KMS-11 (cell line): ENCODE results near the gene ZNF669.
"Not testable (repeated sequence)": the region's sequence is repeated elsewhere in the genome, so short reads cannot be mapped to it uniquely, and the experiment has no call there.

ENCODE experiments used
- H2AFZ ChIP-seq: fragments of 200-600 bp; sonication (generic); 2 replicates; pipeline ENCODE4 v1.6.1; 2016; ENCODE audit warnings: antibody characterized with exemption, mixed run types, low read depth
- H3K27ac ChIP-seq: fragments of 200-600 bp; sonication (generic); 2 replicates; pipeline ENCODE4 v1.6.1; 2016; ENCODE audit warnings: mild to moderate bottlenecking, mixed run types
- H3K27me3 ChIP-seq: fragments of 200-600 bp; sonication (generic); 2 replicates; pipeline ENCODE4 v1.6.1; 2017; ENCODE audit warnings: mild to moderate bottlenecking, low read depth, mixed run types, moderate library complexity; ENCODE audit not compliant: insufficient read depth
- H3K36me3 ChIP-seq: fragments of 200-600 bp; sonication (generic); 2 replicates; pipeline ENCODE4 v1.6.1; 2017; ENCODE audit warnings: mild to moderate bottlenecking, mixed run types; ENCODE audit not compliant: insufficient read depth
- H3K4me1 ChIP-seq: fragments of 200-600 bp; sonication (generic); 2 replicates; pipeline ENCODE4 v1.6.1; 2016; ENCODE audit warnings: mild to moderate bottlenecking, low read depth, mixed run types; ENCODE audit not compliant: poor library complexity, severe bottlenecking
- H3K4me2 ChIP-seq: fragments of 200-600 bp; sonication (generic); 2 replicates; pipeline ENCODE4 v1.7.0; 2016; ENCODE audit warnings: mild to moderate bottlenecking, mixed run types
- H3K4me3 ChIP-seq: fragments of 200-600 bp; sonication (generic); IDR thresholded peaks from 2 replicates; pipeline ENCODE4 v1.6.1; 2017; ENCODE audit warnings: low read depth, low read length, mixed read lengths; ENCODE audit not compliant: insufficient read depth
- H3K79me2 ChIP-seq: fragments of 200-600 bp; sonication (generic); 2 replicates; pipeline ENCODE4 v1.6.1; 2016; ENCODE audit warnings: low read depth, mixed run types; ENCODE audit not compliant: insufficient read depth
- H3K9ac ChIP-seq: fragments of 200-600 bp; sonication (generic); 2 replicates; pipeline ENCODE4 v1.6.1; 2016; ENCODE audit warnings: mild to moderate bottlenecking, mixed run types
- H4K20me1 ChIP-seq: fragments of 200-600 bp; sonication (generic); 2 replicates; pipeline ENCODE4 v1.6.1; 2016; ENCODE audit warnings: mild to moderate bottlenecking, mixed run types; ENCODE audit not compliant: insufficient read depth
- TF ChIP-seq, protein P1 (sequence below): fragments of 200-600 bp; sonication (generic); conservative IDR thresholded peaks from 2 replicates; pipeline ENCODE4 v1.6.1; 2017; ENCODE audit warnings: low read depth, mild to moderate bottlenecking, antibody characterized with exemption, low read length, moderate library complexity, mixed read lengths

The ZNF669 gene

DNA sequence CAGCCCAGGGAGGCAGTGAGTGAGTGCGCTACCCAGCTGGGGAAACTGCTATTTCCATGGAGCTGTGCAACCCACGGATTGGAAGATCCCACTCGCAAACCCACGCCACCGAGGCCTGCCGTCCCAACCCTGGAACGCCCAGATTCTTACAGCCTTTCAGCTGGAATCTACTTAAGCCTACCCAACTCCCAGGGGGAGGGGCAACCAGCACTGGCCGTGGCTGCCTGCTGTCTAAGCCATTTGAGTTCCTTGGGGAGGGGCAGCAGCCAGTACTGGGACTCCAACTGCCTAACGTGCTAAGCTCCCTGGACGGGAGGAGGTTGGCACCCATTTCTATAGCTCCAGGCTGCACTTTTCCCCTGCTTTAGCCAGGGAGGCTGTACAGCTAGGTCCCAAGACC lies 27.1 kb upstream of the ZNF669 start:
- Histone ChIP-seq H3K27me3 (no peaks in the 10 kb centered on the region), H3K27ac (no peak overlapping the region), H3K36me3 (peaks cover 14% of the 10 kb centered on the region; the same call in 1 of the 2 replicates), H4K20me1 (no peaks in the 10 kb centered on the region), H3K4me1 (peaks cover 5% of the 10 kb centered on the region), H3K79me2 (peaks cover 10% of the 10 kb centered on the region), H2AFZ (no peak overlapping the region), H3K4me3 (no peak overlapping the region), H3K9ac (no peak overlapping the region), H3K4me2 (no peak overlapping the region)
- TF ChIP-seq, protein P1, sequence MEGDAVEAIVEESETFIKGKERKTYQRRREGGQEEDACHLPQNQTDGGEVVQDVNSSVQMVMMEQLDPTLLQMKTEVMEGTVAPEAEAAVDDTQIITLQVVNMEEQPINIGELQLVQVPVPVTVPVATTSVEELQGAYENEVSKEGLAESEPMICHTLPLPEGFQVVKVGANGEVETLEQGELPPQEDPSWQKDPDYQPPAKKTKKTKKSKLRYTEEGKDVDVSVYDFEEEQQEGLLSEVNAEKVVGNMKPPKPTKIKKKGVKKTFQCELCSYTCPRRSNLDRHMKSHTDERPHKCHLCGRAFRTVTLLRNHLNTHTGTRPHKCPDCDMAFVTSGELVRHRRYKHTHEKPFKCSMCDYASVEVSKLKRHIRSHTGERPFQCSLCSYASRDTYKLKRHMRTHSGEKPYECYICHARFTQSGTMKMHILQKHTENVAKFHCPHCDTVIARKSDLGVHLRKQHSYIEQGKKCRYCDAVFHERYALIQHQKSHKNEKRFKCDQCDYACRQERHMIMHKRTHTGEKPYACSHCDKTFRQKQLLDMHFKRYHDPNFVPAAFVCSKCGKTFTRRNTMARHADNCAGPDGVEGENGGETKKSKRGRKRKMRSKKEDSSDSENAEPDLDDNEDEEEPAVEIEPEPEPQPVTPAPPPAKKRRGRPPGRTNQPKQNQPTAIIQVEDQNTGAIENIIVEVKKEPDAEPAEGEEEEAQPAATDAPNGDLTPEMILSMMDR = no peak

DNA sequence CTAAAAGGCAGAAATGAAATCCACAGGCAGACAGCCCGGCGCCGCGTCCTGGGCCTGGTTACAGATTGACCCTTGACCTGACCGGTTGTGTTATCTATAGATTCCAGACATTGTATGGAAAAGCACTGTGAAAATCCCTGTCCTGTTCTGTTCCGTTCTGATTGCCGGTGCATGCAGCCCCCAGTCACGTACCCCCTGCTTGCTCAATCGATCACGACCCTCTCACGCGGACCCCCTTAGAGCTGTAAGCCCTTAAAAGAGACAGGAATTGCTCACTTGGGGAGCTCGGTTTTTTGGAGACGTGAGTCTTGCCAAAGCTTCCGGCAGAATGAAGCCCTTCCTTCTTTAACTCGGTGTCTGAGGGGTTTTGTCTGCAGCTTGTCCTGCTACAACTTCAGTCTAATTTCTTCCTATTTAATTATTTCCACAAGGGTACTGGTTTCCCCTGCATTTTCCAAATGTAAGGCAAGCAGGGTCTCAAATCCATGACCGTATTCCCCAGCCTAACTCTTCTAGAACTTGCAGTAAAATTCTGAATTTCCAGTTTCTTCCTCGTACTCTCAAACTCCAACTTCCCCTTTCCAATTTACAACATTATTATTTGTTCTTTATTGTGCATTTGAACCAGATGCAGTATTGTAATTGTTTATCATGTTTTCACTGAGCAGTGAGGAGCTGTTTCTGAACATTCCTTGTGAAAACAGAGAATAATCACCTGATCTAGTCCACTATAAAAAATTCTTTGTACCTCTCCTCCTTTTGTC lies 23.5 kb upstream of the ZNF669 start:
- not testable (repeated sequence) for H2AFZ ChIP-seq, H3K4me1 ChIP-seq, H3K27ac ChIP-seq, H3K27me3 ChIP-seq, H3K9ac ChIP-seq, H3K36me3 ChIP-seq, H3K4me3 ChIP-seq, H4K20me1 ChIP-seq
- Histone ChIP-seq H3K4me2 (peak overlapping the region; percentile 36; the same call in 1 of the 2 replicates), H3K79me2 (peaks cover 10% of the 10 kb centered on the region)

- H3K79me2 ChIP-seq, H3K36me3 ChIP-seq, H3K4me2 ChIP-seq, H4K20me1 ChIP-seq, H3K4me1 ChIP-seq, H3K9ac ChIP-seq, H2AFZ ChIP-seq, H3K4me3 ChIP-seq, H3K27ac ChIP-seq, H3K27me3 ChIP-seq: not testable (repeated sequence)
Measured at GRCh38 chr1:247126601-247127000, 22.4 kb upstream of the ZNF669 start.

DNA sequence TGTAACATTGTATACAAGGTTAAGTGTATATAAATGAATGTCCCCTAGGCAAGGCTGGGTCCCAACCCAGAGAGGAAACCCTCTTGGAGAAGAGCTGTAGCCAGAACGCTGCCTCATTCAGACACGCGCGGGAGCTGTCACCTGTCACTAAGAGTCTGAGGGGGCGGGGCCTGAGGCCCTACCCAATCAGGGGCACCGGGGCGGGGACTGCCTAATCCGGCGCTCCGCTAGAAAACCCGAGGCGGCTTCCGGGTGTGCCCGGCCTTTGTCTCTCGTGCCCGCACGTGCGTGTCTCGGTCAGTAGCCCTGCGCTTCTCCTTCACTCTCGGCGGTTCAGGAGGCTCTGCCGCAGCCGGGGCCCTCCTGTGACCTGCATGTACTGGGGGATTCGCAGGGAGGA lies 22.0 kb upstream of the ZNF669 start:
- not testable (repeated sequence) for H3K4me1 ChIP-seq, H3K9ac ChIP-seq, H2AFZ ChIP-seq, H3K27me3 ChIP-seq, H4K20me1 ChIP-seq, H3K4me2 ChIP-seq, H3K36me3 ChIP-seq, H3K27ac ChIP-seq, H3K4me3 ChIP-seq, H3K79me2 ChIP-seq

- Histone ChIP-seq H3K4me3 (no peak overlapping the region), H3K79me2 (no peaks in the 10 kb centered on the region), H3K27ac (no peak overlapping the region), H4K20me1 (no peaks in the 10 kb centered on the region), H2AFZ (no peak overlapping the region), H3K9ac (no peak overlapping the region), H3K4me1 (peaks cover 4% of the 10 kb centered on the region), H3K27me3 (no peaks in the 10 kb centered on the region), H3K36me3 (no peaks in the 10 kb centered on the region), H3K4me2 (no peak overlapping the region)
- TF ChIP-seq, protein P1 = no peak
Measured at GRCh38 chr1:247121382-247121781, 17.2 kb upstream of the ZNF669 start.

- H3K27ac ChIP-seq, H3K27me3 ChIP-seq, H3K4me1 ChIP-seq, H3K79me2 ChIP-seq, H3K4me3 ChIP-seq, H3K36me3 ChIP-seq, H4K20me1 ChIP-seq, H3K9ac ChIP-seq, H2AFZ ChIP-seq, H3K4me2 ChIP-seq: not testable (repeated sequence)
Measured at GRCh38 chr1:247120408-247120668, 16.2 kb upstream of the ZNF669 start.
